CD4-positive, alpha-beta T cell (primary cell): ENCODE data around the gene ITPRID2. TPM values are rescaled to one million over a fixed set of nuclear protein-coding genes. Genes with fewer than 3 reads are reported as not detected.

ENCODE experiments used
- ATAC-seq: fragments of 200-7000 bp; cut with Tn5 transposase; one replicate; pipeline ENCODE4 v1.10.0; 2022; ENCODE audit warnings: mild to moderate bottlenecking; ENCODE audit not compliant: poor library complexity
- CTCF ChIA-PET: fragments of 350-600 bp; sonication (Branson Sonifier 250); formaldehyde crosslinking; loops from one replicate; lab custom pipeline; 2021; ENCODE audit warnings: antibody characterized with exemption, inconsistent platforms; lab: Charles Lee
- POLR2A ChIA-PET: fragments of 350-600 bp; sonication (Branson Sonifier 250); formaldehyde crosslinking; loops from one replicate; lab custom pipeline; 2021; ENCODE audit warnings: antibody characterized with exemption, inconsistent platforms; lab: Charles Lee
- DNase-seq, 14 experiments: peaks; one replicate each; pipeline ENCODE4 v3.0.0-alpha.2; 2013 to 2020; ENCODE audit warnings: mixed read lengths in 2 of 14
- H3K27ac ChIP-seq, 2 donors: one replicate each; pipeline versions ENCODE4 v1.5.1 to v1.7.0; 2013; ENCODE audit warnings: low read length in 2 of 2, low read depth in 1 of 2, mild to moderate bottlenecking in 1 of 2
- H3K27me3 ChIP-seq, 2 experiments: 1 replicate in 1 of 2; 2 replicates in 1 of 2; pipeline versions ENCODE4 v1.6.1 to v1.7.0; 2013; ENCODE audit warnings: low read length in 2 of 2, control low read depth in 1 of 2, mild to moderate bottlenecking in 1 of 2, moderate library complexity in 1 of 2; ENCODE audit not compliant: insufficient read depth in 2 of 2, control insufficient read depth in 1 of 2
- H3K36me3 ChIP-seq: one replicate; pipeline ENCODE4 v1.6.1; 2013; ENCODE audit warnings: low read length, control low read depth; ENCODE audit not compliant: insufficient read depth
- H3K4me1 ChIP-seq: one replicate; pipeline ENCODE4 v1.6.1; 2013; ENCODE audit warnings: low read length, control low read depth; ENCODE audit not compliant: insufficient read depth
- H3K4me3 ChIP-seq: one replicate; pipeline ENCODE4 v1.5.1; 2013; ENCODE audit warnings: mild to moderate bottlenecking, low read length, moderate library complexity
- H3K9me3 ChIP-seq, 2 experiments: 1 replicate in 1 of 2; 2 replicates in 1 of 2; pipeline versions ENCODE4 v1.6.1 to v1.7.0; 2013; ENCODE audit warnings: low read length in 2 of 2, mild to moderate bottlenecking in 2 of 2, control low read depth in 1 of 2, moderate library complexity in 1 of 2; ENCODE audit not compliant: control insufficient read depth in 1 of 2, insufficient read depth in 1 of 2
- H3K27ac Mint-ChIP-seq: one replicate; pipeline ENCODE4 v1.8.0; 2020; ENCODE audit warnings: mixed read lengths
- H3K27me3 Mint-ChIP-seq: one replicate; pipeline ENCODE4 v1.8.0; 2021; ENCODE audit warnings: mixed read lengths
- H3K36me3 Mint-ChIP-seq: one replicate; pipeline ENCODE4 v1.8.0; 2021; ENCODE audit warnings: low read depth, mixed read lengths
- H3K4me1 Mint-ChIP-seq: one replicate; pipeline ENCODE4 v1.8.0; 2021; ENCODE audit warnings: low read depth, mixed read lengths
- H3K4me3 Mint-ChIP-seq: one replicate; pipeline ENCODE4 v1.8.0; 2020; ENCODE audit warnings: mild to moderate bottlenecking, mixed read lengths
- H3K9me3 Mint-ChIP-seq: one replicate; pipeline ENCODE4 v1.8.0; 2020; ENCODE audit warnings: mixed read lengths
- CTCF ChIP-seq: fragments of 200-600 bp; IDR thresholded peaks from one replicate; pipeline ENCODE4 v1.8.0; 2022; ENCODE audit warnings: antibody characterized with exemption, mild to moderate bottlenecking
- intact Hi-C, 2 experiments: fragments of 100-400 bp; cut with DNase I in 1 of 2; cut with micrococcal nuclease in 1 of 2; formaldehyde crosslinking; loops; one replicate each; pipeline versions ENCODE4 v1.15.1 to v1.9.0; 2023 to 2025; cut with DNase I, micrococcal nuclease
- total RNA-seq, 174 experiments: library from RNA in 2 of 174; stranded (reverse) in 2 of 174; gene quantifications; one replicate each; pipeline ENCODE4 v1.2.3 and lab custom pipeline; 2021 to 2026

Gene ITPRID2
- total RNA-seq, 2 experiments from 2014 or later, result 75.8 to 79.7 TPM

GRCh38 chr2:181934694-181935093, 43.2 kb downstream of the ITPRID2 start:
- no peaks in the 10 kb centered on the region for H3K9me3 Mint-ChIP-seq
- ATAC-seq (no peak), DNase-seq (no peak)
- H3K4me3 Mint-ChIP-seq, result no peak overlapping the region
- H3K9me3 ChIP-seq, result no peaks in the 10 kb centered on the region
- CTCF ChIA-PET, result no interaction called here
- H3K36me3 Mint-ChIP-seq, result peaks cover 12% of the 10 kb centered on the region
- H3K27ac ChIP-seq, result no peak overlapping the region
- intact Hi-C loops, result no loop called here
- no peaks in the 10 kb centered on the region for H3K4me1 Mint-ChIP-seq
- no peaks in the 10 kb centered on the region for H3K36me3 ChIP-seq
- no peaks in the 10 kb centered on the region for H3K4me1 ChIP-seq
- H3K27me3 Mint-ChIP-seq, result peaks cover 11% of the 10 kb centered on the region
- H3K4me3 ChIP-seq, result no peak overlapping the region
- peaks cover 0 to 4% of the 10 kb centered on the region in 2 experiments for H3K27me3 ChIP-seq
- no peak for TF ChIP-seq CTCF
- H3K27ac Mint-ChIP-seq, result no peak overlapping the region
- POLR2A ChIA-PET, result no interaction called here

GRCh38 chr2:181937473-181937872, 45.9 kb downstream of the ITPRID2 start:
- POLR2A ChIA-PET, result no interaction called here
- no peaks in the 10 kb centered on the region for H3K4me1 ChIP-seq
- ATAC-seq (no peak), DNase-seq (peak in 3 of 14 experiments; percentile 13 to 31 (median 18))
- H3K27ac ChIP-seq, result no peak overlapping the region
- H3K9me3 ChIP-seq, result no peaks in the 10 kb centered on the region
- H3K9me3 Mint-ChIP-seq, result no peaks in the 10 kb centered on the region
- H3K36me3 ChIP-seq, result no peaks in the 10 kb centered on the region
- H3K27me3 ChIP-seq, result peaks cover 0 to 4% of the 10 kb centered on the region in 2 experiments
- CTCF ChIA-PET, result no interaction called here
- no peak overlapping the region for H3K27ac Mint-ChIP-seq
- peaks cover 11% of the 10 kb centered on the region for H3K27me3 Mint-ChIP-seq
- H3K4me3 ChIP-seq, result no peak overlapping the region
- no peak for TF ChIP-seq CTCF
- no peaks in the 10 kb centered on the region for H3K36me3 Mint-ChIP-seq
- no peaks in the 10 kb centered on the region for H3K4me1 Mint-ChIP-seq
- no peak overlapping the region for H3K4me3 Mint-ChIP-seq
- intact Hi-C loops, result no loop called here

- H3K4me3 Mint-ChIP-seq, result no peak overlapping the region
- CTCF ChIA-PET, result interaction anchor here (1.0 kb wide), 1 partner anchor 10 kb away, joined by 4 read pairs; no protein-coding TSS in a partner anchor
- POLR2A ChIA-PET, result no interaction called here
- intact Hi-C loops, result no loop called here
- no peak for TF ChIP-seq CTCF
- no peak overlapping the region for H3K4me3 ChIP-seq
- H3K36me3 ChIP-seq, result no peaks in the 10 kb centered on the region
- H3K9me3 Mint-ChIP-seq, result no peaks in the 10 kb centered on the region
- no peaks in the 10 kb centered on the region for H3K9me3 ChIP-seq
- no peak overlapping the region for H3K27ac Mint-ChIP-seq
- H3K27me3 Mint-ChIP-seq, result peaks cover 22% of the 10 kb centered on the region
- no peaks in the 10 kb centered on the region for H3K4me1 Mint-ChIP-seq
- ATAC-seq (no peak), DNase-seq (no peak)
- no peaks in the 10 kb centered on the region for H3K36me3 Mint-ChIP-seq
- no peaks in the 10 kb centered on the region for H3K4me1 ChIP-seq
- H3K27me3 ChIP-seq, result peaks cover 0 to 1% of the 10 kb centered on the region in 2 experiments
- no peak overlapping the region for H3K27ac ChIP-seq
Measured at GRCh38 chr2:181943411-181944124, 52.0 kb downstream of the ITPRID2 start.
